WTC11 (cell line): Measurements from ENCODE around the gene TBR1. TPM values are rescaled to one million over a fixed set of nuclear protein-coding genes. Genes with fewer than 3 reads are reported as not detected.

ENCODE experiments used
- ATAC-seq: fragments of 200-7000 bp; cut with Tn5 transposase; 2 replicates; pipeline ENCODE4 v1.10.0; 2021; ENCODE audit warnings: mild to moderate bottlenecking, moderate library complexity
- CTCF ChIA-PET: fragments of 300-600 bp; sonication (Branson Sonifier 250); formaldehyde crosslinking; loops from one replicate; lab custom pipeline; 2021; ENCODE audit warnings: antibody characterized with exemption; lab: Charles Lee
- POLR2A ChIA-PET: fragments of 350-600 bp; sonication (Branson Sonifier 250); formaldehyde crosslinking; loops from one replicate; lab custom pipeline; 2021; ENCODE audit warnings: antibody characterized with exemption; lab: Charles Lee
- DNase-seq: peaks from one replicate; pipeline ENCODE4 v3.0.0; 2021; ENCODE audit warnings: low spot score
- H3K27ac Mint-ChIP-seq: 2 replicates; pipeline ENCODE4 v1.8.0; 2021; ENCODE audit warnings: mixed read lengths
- H3K27me3 Mint-ChIP-seq: 2 replicates; pipeline ENCODE4 v1.8.0; 2021; ENCODE audit warnings: low read depth, mild to moderate bottlenecking, moderate library complexity, mixed read lengths
- H3K36me3 Mint-ChIP-seq: 2 replicates; pipeline ENCODE4 v1.8.0; 2021; ENCODE audit warnings: mixed read lengths
- H3K4me1 Mint-ChIP-seq: 2 replicates; pipeline ENCODE4 v1.8.0; 2022; ENCODE audit warnings: mixed read lengths
- H3K4me3 Mint-ChIP-seq: 2 replicates; pipeline ENCODE4 v1.8.0; 2021; ENCODE audit warnings: mild to moderate bottlenecking, moderate library complexity, mixed read lengths
- H3K9me3 Mint-ChIP-seq: 2 replicates; pipeline ENCODE4 v1.8.0; 2021; ENCODE audit warnings: mixed read lengths
- CREM ChIP-seq: sonication (generic); formaldehyde crosslinking; IDR thresholded peaks from 2 replicates; pipeline ENCODE4 v1.8.1; 2022; ENCODE audit warnings: mild to moderate bottlenecking, missing genetic modification reagents, moderate library complexity
- FOXJ3 ChIP-seq: sonication (generic); formaldehyde crosslinking; IDR thresholded peaks from 2 replicates; pipeline ENCODE4 v1.9.0; 2021; ENCODE audit warnings: missing genetic modification reagents, mild to moderate bottlenecking, borderline replicate concordance
- JAZF1 ChIP-seq: fragments of 250-450 bp; sonication (Bioruptor Pico); IDR thresholded peaks from 2 replicates; pipeline ENCODE4 v1.9.0; 2021; ENCODE audit warnings: moderate library complexity, mild to moderate bottlenecking, inconsistent platforms
- KAT7 ChIP-seq: sonication (generic); formaldehyde crosslinking; IDR thresholded peaks from 2 replicates; pipeline ENCODE4 v1.8.1; 2023; ENCODE audit warnings: missing genetic modification reagents, mild to moderate bottlenecking, borderline replicate concordance
- NFATC4 ChIP-seq: fragments of 250-450 bp; sonication (Bioruptor Pico); IDR thresholded peaks from 2 replicates; pipeline ENCODE4 v1.9.0; 2021; ENCODE audit warnings: mild to moderate bottlenecking
- NR1H2 ChIP-seq: sonication (generic); formaldehyde crosslinking; IDR thresholded peaks from 2 replicates; pipeline ENCODE4 v1.9.0; 2021; ENCODE audit warnings: mild to moderate bottlenecking, moderate library complexity, missing genetic modification reagents
- NR2C2 ChIP-seq: sonication (generic); formaldehyde crosslinking; IDR thresholded peaks from 2 replicates; pipeline ENCODE4 v1.8.0; 2022; ENCODE audit warnings: mild to moderate bottlenecking, missing genetic modification reagents
- OVOL2 ChIP-seq: fragments of 250-450 bp; sonication (Bioruptor Pico); IDR thresholded peaks from 2 replicates; pipeline ENCODE4 v1.9.0; 2021; ENCODE audit warnings: mild to moderate bottlenecking, borderline replicate concordance
- RELA ChIP-seq: sonication (generic); formaldehyde crosslinking; IDR thresholded peaks from 2 replicates; pipeline ENCODE4 v1.8.1; 2022; ENCODE audit warnings: missing genetic modification reagents, mild to moderate bottlenecking, borderline replicate concordance
- RORB ChIP-seq: fragments of 250-450 bp; sonication (Bioruptor Pico); IDR thresholded peaks from 2 replicates; pipeline ENCODE4 v1.9.0; 2021; ENCODE audit warnings: mild to moderate bottlenecking
- SMAD4 ChIP-seq: sonication (generic); formaldehyde crosslinking; IDR thresholded peaks from 2 replicates; pipeline ENCODE4 v1.8.0; 2022; ENCODE audit warnings: mild to moderate bottlenecking, missing genetic modification reagents
- SP1 ChIP-seq: sonication (generic); formaldehyde crosslinking; conservative IDR thresholded peaks from 2 replicates; pipeline ENCODE4 v1.8.1; 2022; ENCODE audit warnings: missing genetic modification reagents
- TEAD4 ChIP-seq: sonication (generic); formaldehyde crosslinking; IDR thresholded peaks from 2 replicates; pipeline ENCODE4 v1.8.0; 2022; ENCODE audit warnings: mild to moderate bottlenecking, missing genetic modification reagents
- TP53 ChIP-seq: sonication (generic); formaldehyde crosslinking; IDR thresholded peaks from 2 replicates; pipeline ENCODE4 v1.8.1; 2023; ENCODE audit warnings: mild to moderate bottlenecking, missing genetic modification reagents
- ZNF121 ChIP-seq: sonication (generic); formaldehyde crosslinking; IDR thresholded peaks from 2 replicates; pipeline ENCODE4 v1.8.0; 2023; ENCODE audit warnings: missing genetic modification reagents
- ZNF219 ChIP-seq: sonication (generic); formaldehyde crosslinking; IDR thresholded peaks from 2 replicates; pipeline ENCODE4 v1.8.0; 2023; ENCODE audit warnings: missing genetic modification reagents, mild to moderate bottlenecking, borderline replicate concordance
- ZNF423 ChIP-seq: fragments of 250-450 bp; sonication (Bioruptor Pico); IDR thresholded peaks from 2 replicates; pipeline ENCODE4 v2.1.2; 2022; ENCODE audit warnings: mild to moderate bottlenecking, moderate library complexity
- total RNA-seq: library from RNA; stranded (reverse); gene quantifications from 3 replicates; pipeline ENCODE4 v1.2.3, GENCODE V29; 2021
- TF ChIP-seq, protein P1 (sequence below): sonication (generic); formaldehyde crosslinking; IDR thresholded peaks from 2 replicates; pipeline ENCODE4 v1.8.0; 2023; ENCODE audit warnings: mild to moderate bottlenecking, missing genetic modification reagents
- TF ChIP-seq, protein P2 (sequence below): fragments of 250-450 bp; sonication (Bioruptor Pico); IDR thresholded peaks from 2 replicates; pipeline ENCODE4 v1.9.0; 2021; ENCODE audit warnings: mild to moderate bottlenecking
- TF ChIP-seq, protein P3 (sequence below): sonication (generic); formaldehyde crosslinking; IDR thresholded peaks from 2 replicates; pipeline ENCODE4 v1.8.0; 2022; ENCODE audit warnings: mild to moderate bottlenecking, missing genetic modification reagents
- TF ChIP-seq, protein P4 (sequence below): sonication (generic); formaldehyde crosslinking; IDR thresholded peaks from 2 replicates; pipeline ENCODE4 v1.8.1; 2023; ENCODE audit warnings: mild to moderate bottlenecking, moderate library complexity, missing genetic modification reagents
- TF ChIP-seq, protein P5 (sequence below): sonication (generic); formaldehyde crosslinking; IDR thresholded peaks from 2 replicates; pipeline ENCODE4 v1.8.1; 2022; ENCODE audit warnings: mild to moderate bottlenecking, moderate library complexity, missing genetic modification reagents
- TF ChIP-seq, protein P6 (sequence below): sonication (generic); formaldehyde crosslinking; IDR thresholded peaks from 2 replicates; pipeline ENCODE4 v1.8.1; 2023; ENCODE audit warnings: mild to moderate bottlenecking, missing genetic modification reagents, moderate library complexity

TBR1 gene
- total RNA-seq, 1 experiment from 2014 or later = not detected

DNA sequence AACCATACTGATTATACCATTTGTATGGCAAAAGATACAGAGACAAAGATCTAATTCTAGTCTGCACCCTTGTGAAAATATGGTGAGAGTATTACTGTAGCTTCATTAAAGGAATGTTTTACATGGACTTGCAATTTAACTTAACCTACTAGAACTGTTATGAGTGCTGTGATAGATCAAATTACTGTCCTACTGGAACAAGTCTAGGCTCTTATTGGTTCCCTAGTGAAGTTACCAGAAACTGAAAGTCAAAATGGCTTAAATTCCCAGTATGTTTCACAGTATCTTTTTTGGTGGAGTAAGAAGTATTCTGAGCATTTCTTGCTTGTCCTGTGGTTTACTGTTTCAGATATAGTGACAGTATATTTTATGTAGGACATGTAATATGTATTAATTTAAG lies 3.8 kb upstream of the TBR1 start:
- Mint-ChIP-seq H3K27ac (no peak overlapping the region), H3K4me1 (peaks cover 46% of the 10 kb centered on the region), H3K36me3 (peaks cover 7% of the 10 kb centered on the region; the same call in 1 of the 2 replicates), H3K9me3 (no peaks in the 10 kb centered on the region), H3K27me3 (peaks cover 59% of the 10 kb centered on the region), H3K4me3 (no peak overlapping the region)
- DNase-seq (no peak), ATAC-seq (no peak)
- POLR2A ChIA-PET = no interaction called here
- TF ChIP-seq FOXJ3 (CRISPR knock-in tag) (no peak), CREM (no peak), ZNF219 (CRISPR knock-in tag) (no peak), NFATC4 (CRISPR knock-in tag) (no peak), ZNF121 (CRISPR knock-in tag) (no peak), JAZF1 (CRISPR knock-in tag) (no peak), OVOL2 (CRISPR knock-in tag) (no peak), NR2C2 (CRISPR knock-in tag) (no peak), NR1H2 (no peak)
- TF ChIP-seq, protein P1, sequence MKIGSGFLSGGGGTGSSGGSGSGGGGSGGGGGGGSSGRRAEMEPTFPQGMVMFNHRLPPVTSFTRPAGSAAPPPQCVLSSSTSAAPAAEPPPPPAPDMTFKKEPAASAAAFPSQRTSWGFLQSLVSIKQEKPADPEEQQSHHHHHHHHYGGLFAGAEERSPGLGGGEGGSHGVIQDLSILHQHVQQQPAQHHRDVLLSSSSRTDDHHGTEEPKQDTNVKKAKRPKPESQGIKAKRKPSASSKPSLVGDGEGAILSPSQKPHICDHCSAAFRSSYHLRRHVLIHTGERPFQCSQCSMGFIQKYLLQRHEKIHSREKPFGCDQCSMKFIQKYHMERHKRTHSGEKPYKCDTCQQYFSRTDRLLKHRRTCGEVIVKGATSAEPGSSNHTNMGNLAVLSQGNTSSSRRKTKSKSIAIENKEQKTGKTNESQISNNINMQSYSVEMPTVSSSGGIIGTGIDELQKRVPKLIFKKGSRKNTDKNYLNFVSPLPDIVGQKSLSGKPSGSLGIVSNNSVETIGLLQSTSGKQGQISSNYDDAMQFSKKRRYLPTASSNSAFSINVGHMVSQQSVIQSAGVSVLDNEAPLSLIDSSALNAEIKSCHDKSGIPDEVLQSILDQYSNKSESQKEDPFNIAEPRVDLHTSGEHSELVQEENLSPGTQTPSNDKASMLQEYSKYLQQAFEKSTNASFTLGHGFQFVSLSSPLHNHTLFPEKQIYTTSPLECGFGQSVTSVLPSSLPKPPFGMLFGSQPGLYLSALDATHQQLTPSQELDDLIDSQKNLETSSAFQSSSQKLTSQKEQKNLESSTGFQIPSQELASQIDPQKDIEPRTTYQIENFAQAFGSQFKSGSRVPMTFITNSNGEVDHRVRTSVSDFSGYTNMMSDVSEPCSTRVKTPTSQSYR (CRISPR knock-in tag) = no peak
- TF ChIP-seq, protein P2, sequence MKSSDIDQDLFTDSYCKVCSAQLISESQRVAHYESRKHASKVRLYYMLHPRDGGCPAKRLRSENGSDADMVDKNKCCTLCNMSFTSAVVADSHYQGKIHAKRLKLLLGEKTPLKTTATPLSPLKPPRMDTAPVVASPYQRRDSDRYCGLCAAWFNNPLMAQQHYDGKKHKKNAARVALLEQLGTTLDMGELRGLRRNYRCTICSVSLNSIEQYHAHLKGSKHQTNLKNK = no peak
- CTCF ChIA-PET = no interaction called here

DNA sequence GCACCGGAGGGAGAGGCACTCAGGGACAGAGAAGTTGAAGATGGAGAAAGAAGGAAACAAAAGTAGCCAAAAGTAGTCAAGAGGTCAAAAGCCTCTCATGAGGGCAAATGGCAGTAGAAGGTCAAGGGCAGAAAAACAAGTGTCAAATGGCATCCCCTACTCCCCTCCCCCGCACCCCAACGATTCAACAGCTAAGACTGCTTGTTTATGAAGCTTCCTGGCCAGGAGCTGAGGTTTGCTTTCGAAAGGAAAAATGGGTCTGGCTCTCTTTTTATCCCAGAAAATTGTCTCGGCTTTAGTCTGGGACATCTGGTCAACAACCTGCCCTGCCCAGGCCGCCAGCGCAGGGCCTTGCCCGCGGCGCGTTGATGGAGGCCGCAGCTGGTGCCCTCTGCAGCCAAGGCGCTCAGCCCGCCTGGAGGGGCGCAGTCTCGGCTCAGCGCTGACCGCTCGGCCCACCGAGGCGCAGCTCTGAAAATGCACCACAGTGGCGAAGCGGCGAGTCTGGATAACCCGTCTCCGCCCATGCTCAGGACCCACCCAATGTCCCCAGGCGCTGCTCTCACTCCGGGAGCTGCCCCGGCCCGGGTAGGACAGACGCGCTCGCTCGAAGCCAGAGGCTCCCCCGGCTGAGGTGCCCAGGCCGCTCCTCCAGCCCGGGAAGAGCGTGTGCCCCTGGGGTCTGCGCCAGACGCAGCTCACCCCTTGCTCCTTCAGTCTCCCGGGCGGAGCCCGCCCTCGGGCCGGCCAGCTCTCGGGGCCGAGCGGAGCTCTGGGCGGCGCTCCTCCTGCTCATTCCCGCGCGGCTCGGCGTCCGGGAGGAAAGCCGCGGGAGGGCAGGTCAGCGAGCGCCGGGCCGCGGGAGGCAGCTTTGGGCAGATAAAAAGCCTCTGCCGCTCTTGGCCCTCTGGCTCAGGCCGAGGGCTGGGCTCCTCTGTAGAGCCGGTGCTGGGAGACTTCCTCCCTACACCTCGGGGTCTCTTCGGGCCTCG lies 1.8 kb upstream of the TBR1 start:
- peaks cover 79% of the 10 kb centered on the region for H3K27me3 Mint-ChIP-seq
- ATAC-seq = peak; percentile 54
- no peak overlapping the region for H3K27ac Mint-ChIP-seq
- no peaks in the 10 kb centered on the region for H3K9me3 Mint-ChIP-seq
- peak; percentile 69 for DNase-seq
- H3K4me3 Mint-ChIP-seq = peak overlapping the region; percentile 77
- ChIA-PET POLR2A (interaction anchor here (0.5 to 1.2 kb wide), 3 partner anchors 14 to 109 kb away, joined by 3 to 5 read pairs (median 5); partner anchors contain the start of gene PSMD14), CTCF (interaction anchor here (0.9 to 1.3 kb wide), 8 partner anchors 13 to 350 kb away, joined by 3 to 5 read pairs (median 3); no protein-coding TSS in a partner anchor)
- TF ChIP-seq, protein P3, sequence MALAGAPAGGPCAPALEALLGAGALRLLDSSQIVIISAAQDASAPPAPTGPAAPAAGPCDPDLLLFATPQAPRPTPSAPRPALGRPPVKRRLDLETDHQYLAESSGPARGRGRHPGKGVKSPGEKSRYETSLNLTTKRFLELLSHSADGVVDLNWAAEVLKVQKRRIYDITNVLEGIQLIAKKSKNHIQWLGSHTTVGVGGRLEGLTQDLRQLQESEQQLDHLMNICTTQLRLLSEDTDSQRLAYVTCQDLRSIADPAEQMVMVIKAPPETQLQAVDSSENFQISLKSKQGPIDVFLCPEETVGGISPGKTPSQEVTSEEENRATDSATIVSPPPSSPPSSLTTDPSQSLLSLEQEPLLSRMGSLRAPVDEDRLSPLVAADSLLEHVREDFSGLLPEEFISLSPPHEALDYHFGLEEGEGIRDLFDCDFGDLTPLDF = no peak
- TF ChIP-seq, protein P4, sequence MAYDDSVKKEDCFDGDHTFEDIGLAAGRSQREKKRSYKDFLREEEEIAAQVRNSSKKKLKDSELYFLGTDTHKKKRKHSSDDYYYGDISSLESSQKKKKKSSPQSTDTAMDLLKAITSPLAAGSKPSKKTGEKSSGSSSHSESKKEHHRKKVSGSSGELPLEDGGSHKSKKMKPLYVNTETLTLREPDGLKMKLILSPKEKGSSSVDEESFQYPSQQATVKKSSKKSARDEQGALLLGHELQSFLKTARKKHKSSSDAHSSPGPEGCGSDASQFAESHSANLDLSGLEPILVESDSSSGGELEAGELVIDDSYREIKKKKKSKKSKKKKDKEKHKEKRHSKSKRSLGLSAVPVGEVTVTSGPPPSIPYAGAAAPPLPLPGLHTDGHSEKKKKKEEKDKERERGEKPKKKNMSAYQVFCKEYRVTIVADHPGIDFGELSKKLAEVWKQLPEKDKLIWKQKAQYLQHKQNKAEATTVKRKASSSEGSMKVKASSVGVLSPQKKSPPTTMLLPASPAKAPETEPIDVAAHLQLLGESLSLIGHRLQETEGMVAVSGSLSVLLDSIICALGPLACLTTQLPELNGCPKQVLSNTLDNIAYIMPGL = peak; percentile 67; the same call in 1 of the 2 replicates
- no peak for TF ChIP-seq RORB (CRISPR knock-in tag)
- no peak for TF ChIP-seq SP1
- no peak for TF ChIP-seq SMAD4 (CRISPR knock-in tag)
- TF ChIP-seq, protein P5, sequence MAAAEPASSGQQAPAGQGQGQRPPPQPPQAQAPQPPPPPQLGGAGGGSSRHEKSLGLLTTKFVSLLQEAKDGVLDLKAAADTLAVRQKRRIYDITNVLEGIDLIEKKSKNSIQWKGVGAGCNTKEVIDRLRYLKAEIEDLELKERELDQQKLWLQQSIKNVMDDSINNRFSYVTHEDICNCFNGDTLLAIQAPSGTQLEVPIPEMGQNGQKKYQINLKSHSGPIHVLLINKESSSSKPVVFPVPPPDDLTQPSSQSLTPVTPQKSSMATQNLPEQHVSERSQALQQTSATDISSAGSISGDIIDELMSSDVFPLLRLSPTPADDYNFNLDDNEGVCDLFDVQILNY (CRISPR knock-in tag) = peak; percentile 76; the same call in 1 of the 2 replicates
- peak; percentile 10 for TF ChIP-seq ZNF423
- TF ChIP-seq KAT7 (CRISPR knock-in tag) = 0 out of 2 replicates have a peak, but pooled peaks have one; percentile 29
- no peak for TF ChIP-seq TEAD4 (CRISPR knock-in tag)
- 0 out of 2 replicates have a peak, but pooled peaks have one; percentile 29 for TF ChIP-seq RELA
- TF ChIP-seq, protein P6, sequence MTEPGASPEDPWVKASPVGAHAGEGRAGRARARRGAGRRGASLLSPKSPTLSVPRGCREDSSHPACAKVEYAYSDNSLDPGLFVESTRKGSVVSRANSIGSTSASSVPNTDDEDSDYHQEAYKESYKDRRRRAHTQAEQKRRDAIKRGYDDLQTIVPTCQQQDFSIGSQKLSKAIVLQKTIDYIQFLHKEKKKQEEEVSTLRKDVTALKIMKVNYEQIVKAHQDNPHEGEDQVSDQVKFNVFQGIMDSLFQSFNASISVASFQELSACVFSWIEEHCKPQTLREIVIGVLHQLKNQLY = no peak
- TF ChIP-seq TP53 (CRISPR knock-in tag) = no peak
- peaks cover 7% of the 10 kb centered on the region; the same call in 1 of the 2 replicates for H3K36me3 Mint-ChIP-seq
- H3K4me1 Mint-ChIP-seq = peaks cover 65% of the 10 kb centered on the region
